Embryonic facial prominence (tissue), 1 donor: Measurements from ENCODE around the gene CAPZA2.
"Not testable (repeated sequence)": the region's sequence is repeated elsewhere in the genome, so short reads cannot be mapped to it uniquely, and the experiment has no call there.

Source experiments
- DNase-seq: peaks from one replicate; pipeline ENCODE4 v3.0.0-alpha.2; 2016; ENCODE audit errors: extremely low spot score

Gene CAPZA2

DNA sequence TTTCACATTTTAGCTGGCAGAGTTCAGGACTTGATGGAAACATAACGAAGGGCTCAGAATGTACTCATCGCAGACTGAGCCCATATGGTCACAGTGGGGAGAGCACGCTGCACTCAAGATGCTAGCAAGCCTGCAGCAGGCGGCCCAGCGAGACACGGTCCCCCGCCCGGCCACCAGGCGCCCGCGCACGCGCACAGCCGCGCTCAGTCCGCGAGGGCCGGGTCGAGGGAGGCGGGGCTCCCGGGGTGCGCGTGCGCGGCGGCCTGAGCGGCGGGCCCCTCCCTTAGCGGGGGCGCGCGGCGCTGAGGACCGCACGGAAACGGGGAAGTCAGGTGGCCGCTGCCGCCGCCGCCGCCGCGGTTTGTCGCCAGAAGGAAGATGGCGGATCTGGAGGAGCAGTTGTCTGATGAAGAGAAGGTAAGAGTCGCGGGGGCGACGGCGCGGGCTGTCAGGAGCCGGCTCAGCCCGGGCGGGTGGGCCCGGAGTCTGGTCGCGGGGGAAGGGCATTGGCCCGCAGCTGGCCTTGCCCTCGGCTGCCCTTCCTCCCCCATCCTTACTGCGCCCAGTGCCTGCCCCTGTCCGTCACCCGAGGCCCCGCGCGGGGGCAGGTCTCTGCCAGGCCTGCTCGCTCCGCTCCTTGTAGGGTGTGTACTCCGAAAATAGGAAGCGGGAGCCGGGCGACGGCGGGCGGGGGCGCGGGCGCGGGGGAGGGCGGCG lies at the start of gene CAPZA2:
Gene CAPZA2, plus strand, starts transcription at position 354 of the 717 bp plus-strand sequence. Its CDS starts 25 bp downstream, at position 379.
- DNase-seq = peak; percentile 73

DNA sequence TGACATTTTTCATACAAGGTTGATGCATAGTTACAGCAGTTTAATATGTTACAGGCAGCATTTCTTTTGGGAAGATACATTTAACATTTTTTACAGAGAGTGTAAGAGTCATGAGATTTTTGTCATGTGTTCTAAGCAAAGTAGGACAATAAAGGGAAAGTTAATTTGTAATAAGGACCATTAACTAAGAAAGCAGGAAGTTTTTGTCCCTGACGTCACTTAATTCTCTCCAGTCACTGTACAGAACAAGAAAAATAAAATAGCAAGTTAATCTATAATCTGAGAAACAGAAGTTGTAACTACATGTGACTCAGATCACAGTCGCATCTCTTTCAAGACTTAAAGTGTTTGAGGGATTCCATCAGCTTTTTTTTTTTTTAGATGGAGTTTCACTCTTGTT lies 49.5 kb upstream of the CAPZA2 start:
- no peak for DNase-seq

DNA sequence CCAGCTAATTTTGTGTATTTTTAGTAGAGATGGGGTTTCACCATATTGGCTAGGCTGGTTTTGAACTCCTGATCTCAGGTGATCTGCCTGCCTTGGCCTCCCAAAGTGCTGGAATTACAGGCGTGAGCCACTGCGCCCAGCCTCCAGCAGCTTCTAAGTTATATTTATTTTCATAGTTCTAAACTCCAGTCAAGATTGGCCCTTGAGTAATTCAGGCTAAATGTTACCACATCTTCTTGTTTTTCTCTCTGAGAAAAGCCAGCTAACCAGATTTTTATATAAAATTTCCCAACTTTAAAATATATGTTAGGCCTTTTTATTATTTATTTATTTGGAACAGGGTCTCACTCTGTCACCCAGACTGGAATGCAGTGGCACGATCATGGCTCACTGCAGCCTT lies 49.0 kb upstream of the CAPZA2 start:
- not testable (repeated sequence) for DNase-seq

DNA sequence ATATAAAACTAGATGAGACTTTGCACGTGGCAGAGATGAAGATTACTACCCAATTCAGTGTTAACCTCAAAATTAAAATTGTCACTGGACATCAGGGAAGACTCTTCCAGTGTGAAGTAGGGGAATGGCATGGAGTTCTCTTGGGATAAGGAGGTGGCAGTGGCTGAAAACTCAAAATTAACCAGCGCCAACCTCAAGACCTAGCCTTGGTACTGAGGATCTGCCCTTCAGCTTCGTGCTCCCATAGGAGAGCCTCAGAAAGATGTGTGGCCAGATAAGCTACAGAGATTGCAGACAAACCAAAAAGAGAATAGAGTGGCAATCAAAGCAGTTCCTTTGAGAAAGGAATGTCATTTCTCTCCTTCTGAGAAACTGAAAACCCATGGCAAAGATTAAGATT lies 47.3 kb upstream of the CAPZA2 start:
- no peak for DNase-seq

DNA sequence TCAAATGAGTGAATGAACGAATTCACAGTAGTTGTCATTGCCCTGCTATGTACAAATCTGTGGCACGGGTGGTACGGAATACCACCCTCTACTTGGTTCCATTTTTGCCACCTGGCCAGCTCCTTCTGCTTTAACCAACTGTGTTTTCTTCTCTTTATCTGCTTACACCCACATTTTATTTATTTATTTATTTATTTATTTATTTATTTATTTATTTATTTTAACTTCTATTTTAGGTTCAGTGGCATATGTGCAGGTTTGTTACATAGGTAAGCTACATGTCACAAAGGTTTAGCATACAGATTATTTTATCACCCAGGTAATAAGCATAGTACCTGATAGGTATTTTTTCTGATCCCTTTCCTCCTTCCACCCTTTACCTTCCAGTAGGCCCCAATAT lies 42.2 kb upstream of the CAPZA2 start:
- no peak for DNase-seq

DNA sequence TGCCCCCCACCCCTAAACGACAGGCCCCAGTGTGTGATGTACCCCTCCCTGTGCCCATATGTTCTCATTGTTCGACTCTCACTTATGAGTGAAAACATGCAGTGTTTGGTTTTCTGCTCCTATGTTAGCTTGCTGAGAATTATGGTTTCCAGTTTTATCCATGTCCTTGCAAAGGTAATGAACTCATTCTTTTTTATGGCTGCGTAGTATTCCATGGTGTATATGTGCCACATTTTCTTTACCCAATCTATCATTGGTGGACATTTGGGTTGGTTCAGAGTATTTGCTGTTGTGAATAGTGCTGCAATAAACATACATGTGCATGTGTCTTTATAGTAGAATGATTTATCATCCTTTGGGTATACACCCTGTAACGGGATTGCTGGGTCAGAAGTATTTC lies 40.7 kb upstream of the CAPZA2 start:
- DNase-seq = not testable (repeated sequence)

DNA sequence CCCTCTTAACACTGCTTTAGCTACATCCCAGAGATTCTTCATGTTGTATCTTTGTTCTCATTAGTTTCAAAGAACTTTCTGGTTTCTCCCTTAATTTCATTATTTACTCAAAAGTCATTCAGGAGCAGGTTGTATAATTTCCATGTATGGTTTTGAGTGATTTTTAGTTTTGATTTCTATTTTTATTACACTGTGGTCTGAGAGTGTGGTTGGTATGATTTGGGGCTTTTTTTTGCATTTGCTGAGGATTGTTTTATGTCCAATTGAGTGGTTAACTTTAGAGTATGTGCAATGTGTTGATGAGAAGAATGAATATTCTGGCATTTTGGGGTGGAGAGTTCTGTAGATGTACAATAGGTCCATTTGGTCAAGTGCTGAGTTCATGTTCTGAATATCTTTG lies 37.9 kb upstream of the CAPZA2 start:
- DNase-seq = no peak

DNA sequence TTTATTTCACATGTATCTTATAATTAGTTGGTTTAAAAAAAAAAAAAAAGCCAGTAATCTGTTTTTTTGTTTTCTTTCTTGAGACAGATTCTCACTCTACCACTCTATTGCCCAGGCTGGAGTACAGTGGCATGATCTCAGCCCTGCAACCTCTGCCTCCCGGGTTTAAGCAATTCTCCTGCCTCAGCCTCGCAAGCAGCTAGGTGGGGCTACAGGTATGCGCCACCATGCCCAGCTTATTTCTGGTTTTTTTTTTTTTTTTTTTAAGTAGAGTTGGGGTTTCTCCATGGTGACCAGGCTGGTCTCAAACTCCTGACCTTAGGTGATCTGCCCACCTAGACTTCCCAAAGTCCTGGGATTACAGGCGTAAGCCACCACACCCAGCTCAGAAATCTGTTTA lies 34.1 kb upstream of the CAPZA2 start:
- DNase-seq = no peak

DNA sequence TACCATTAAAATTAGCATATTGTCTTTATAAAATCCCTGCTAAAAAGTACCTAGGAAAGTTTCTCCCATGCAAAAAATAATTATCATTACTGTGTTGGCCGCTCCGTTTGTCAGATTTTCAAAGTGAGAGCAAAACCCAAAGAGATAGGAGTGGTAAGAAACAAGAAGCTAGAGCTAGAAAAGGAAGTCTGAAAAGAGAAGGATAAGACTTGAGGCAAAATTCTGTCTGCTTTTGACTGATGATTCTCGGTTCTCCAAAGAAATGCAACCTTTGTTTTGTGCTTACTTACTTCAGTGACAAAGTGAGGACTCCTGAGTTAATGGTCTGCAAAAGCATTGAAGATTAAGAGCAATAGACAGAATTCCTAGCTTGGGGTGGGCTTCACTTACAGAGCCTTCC lies 33.3 kb upstream of the CAPZA2 start:
- no peak for DNase-seq

DNA sequence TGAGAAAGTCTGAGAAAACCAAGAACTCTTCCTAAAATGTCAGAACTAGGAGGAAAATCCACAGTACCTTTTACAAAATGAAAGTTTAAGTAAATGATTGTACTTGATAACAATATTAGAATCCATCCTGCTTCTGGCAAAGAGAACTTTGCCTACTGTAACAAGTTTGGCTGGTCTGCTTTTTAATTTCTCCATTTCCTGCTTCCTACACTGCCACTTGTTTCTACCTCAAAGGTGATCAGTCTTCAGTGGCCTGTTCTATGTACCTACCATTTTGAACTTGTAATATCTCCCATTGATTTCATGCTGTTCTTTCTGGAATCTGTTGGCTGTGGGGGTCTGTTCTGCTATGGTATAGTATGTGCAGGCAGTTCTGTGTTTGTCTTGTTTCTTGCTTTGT lies 32.9 kb upstream of the CAPZA2 start:
- no peak for DNase-seq

- no peak for DNase-seq
Measured at GRCh38 chr7:116832692-116833091, 29.7 kb upstream of the CAPZA2 start.

GRCh38 chr7:116834815-116835504 lies 27.4 kb upstream of the CAPZA2 start:
- DNase-seq = no peak

DNA sequence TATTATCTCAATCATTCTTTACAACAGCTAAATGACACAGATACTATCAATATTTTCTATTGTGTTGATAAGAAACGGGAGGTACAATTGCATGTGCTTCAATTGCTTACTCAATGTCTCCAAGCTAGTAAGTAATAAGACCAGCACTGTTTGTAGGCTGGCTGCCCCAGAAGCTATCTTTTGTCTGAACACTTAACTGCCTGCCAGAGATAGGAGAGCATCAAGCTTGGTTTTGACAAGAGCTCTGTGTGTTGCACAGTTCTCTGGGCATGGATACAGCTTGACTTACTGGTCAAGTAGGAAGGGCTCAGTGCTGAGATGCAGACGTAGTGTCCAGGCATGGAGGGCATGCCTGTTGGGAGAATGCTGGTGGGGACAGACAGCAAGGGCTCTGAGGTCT lies 26.3 kb upstream of the CAPZA2 start:
- DNase-seq = no peak

DNA sequence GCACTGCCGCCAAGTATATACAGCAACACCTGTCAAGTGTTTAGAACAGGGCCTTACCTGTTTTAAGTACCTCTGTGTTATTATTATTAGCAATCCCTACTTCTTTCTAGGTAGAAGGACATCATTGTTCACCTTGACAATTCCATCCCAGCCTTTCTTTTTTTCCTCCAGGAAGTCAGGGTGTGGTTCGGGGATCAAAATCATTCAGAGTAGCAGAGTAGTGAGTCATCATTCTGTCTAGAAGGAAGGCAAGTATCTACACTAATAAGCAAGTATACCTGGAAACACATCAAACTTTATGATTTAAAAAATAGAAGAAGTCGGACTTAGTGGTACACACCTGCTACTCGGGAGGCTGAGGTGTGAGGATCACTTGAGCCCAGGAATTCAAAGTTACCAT lies 25.5 kb upstream of the CAPZA2 start:
- no peak for DNase-seq

DNA sequence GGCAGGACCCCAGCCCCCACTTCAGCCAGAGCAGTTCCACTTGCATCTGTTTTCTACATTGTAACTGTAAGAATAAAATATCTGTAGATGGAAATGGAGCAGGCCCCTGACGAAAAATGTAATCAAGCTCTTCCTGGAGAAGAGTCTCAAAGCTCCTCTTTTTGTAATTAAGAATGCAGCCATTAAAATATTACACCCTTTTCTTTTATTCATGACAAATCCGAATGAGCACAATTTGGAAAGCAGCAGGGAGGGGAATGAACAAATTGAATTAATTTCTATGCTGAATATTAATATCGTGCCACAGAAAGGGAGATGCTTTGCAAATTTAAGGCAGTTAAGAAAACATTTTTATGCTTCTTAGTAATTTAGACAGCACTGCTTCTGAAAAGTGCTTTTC lies 24.8 kb upstream of the CAPZA2 start:
- DNase-seq = no peak

GRCh38 chr7:116840256-116840655 lies 22.1 kb upstream of the CAPZA2 start:
- DNase-seq = no peak

DNA sequence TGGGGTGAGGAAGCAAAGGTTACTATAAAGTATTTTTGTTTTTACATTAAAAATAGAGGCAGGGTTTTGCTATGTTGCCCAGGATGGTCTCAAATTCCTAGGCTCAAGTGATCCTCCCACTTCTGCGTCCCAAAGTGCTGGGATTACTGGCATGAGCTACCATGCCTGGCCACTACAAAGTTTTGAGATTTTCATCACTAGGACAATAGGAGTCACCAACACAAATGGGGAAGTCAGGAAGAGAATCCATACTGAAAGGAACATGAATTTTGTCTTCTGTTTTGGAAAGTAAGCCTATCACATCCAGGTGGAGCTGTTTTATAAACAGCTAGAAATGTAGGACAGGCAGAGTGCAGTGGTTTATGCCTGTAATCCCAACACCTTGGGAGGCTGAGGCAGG lies 20.0 kb upstream of the CAPZA2 start:
- DNase-seq = no peak

GRCh38 chr7:116843378-116843777 lies 19.0 kb upstream of the CAPZA2 start:
- no peak for DNase-seq

DNA sequence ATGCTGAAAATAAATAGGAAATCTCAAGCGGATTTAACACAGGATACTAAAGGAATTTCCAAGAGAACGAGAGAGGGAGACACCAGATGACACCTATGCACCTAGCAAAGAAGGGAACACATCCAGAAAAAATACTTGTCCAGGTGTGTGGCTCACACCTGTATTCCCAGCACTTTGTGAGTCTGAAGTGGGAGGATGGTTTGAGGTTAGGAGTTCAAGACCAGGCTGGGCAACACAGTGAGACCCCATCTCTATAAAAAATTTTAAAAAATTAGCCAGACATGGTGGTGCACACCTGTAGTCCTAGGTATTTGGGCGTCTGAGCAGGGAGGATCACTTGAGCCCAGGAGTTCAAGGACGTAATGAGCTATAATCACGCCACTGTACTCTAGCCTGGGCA lies 11.2 kb upstream of the CAPZA2 start:
- no peak for DNase-seq

DNA sequence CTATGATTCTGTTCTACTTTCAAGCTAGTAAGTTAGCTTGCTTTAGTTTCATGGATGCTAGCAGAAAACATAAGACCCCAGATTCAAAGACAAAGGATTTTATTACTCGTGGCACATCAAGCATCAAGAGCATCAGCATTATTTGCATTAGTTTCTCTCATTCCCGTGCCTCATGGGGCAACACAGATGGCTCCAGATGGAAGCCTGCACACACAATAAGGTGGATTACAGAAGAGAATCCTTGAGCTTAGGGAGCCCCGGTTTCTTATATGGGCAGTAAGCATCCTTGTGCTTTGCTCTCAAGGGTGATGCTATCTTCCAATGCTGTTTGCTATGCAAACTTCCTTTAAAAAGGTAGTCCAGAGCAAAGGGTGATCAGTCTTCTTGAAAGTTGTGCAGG lies 10.7 kb upstream of the CAPZA2 start:
- no peak for DNase-seq

- no peak for DNase-seq
Measured at GRCh38 chr7:116854132-116854531, 8.3 kb upstream of the CAPZA2 start.

- no peak for DNase-seq
Measured at GRCh38 chr7:116857052-116857451, 5.3 kb upstream of the CAPZA2 start.

- no peak for DNase-seq
Measured at GRCh38 chr7:116859323-116859722, 3.1 kb upstream of the CAPZA2 start.

DNA sequence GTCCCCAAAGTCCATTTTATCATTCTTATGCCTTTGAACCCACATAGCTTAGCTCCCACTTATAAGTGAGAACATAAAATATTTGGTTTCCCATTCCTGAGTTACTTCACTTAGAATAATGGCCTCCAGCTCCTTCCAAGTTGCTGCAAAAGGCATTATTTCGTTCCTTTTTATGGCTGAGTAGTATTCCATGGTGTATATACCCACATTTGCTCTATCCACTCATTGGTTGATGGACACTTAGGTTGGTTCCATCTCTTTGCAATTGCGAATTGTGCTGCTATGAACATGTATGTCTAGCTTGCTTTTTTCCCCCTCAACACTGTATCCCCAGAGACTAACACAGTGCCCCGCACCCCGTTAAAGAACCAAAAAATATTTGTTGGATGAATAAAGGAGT lies 670 bp upstream of the CAPZA2 start:
- no peak for DNase-seq
